ENCODE data around the gene PAFAH1B1.

DNA sequence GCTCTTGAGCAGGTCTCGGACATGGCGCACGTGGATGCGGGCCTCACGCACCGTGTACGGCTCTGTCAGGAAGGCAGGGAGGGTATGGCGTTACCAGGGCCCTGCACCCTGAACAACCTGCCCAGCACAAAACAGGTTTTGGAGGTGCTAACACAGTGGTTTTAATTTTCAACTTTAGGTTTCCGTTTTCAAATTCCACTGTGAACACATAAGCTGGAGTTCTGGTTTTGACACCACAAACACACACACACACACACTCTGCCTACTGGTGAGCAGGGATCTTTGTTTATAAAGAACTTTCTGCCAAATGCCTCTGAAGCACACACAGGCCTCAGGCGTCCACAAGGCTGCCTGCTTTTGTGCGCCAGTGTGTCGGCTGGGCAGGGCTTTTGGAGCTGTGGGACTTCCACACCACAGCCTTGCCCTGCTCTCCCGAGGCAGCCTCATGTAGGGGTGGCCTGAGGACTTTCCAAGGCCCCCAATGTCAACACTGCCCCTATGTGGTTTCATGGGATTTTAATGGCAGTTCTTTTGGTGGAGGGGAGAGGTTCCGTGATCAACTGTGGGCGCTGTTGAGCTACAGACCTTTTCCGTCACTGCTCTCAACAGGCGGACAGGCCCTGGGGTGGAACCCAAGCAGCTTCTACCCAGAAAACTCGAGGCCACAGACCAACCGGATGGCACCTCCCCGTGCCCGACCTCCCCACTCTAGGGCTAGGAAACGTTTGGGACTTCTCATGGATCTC is 108.7 kb downstream of the PAFAH1B1 start:
- TF ChIP-seq CTCF (conservative IDR thresholded peaks at IDR 0.05; ENCODE audit: low read depth, low read length) (no peak), EZH2 (IDR thresholded peaks at IDR 0.05; ENCODE audit: borderline replicate concordance, low read depth, low read length, poor library complexity, severe bottlenecking) (no peak)

Data from A673 (cell line).